HepG2 (cell line): ENCODE measurements around the gene DNAH9. TPM values are rescaled to one million over a fixed set of nuclear protein-coding genes. Genes with fewer than 3 reads are reported as not detected.

ENCODE experiments used
- AGO2 ChIP-seq: fragments of 200-400 bp; formaldehyde crosslinking; optimal IDR thresholded peaks from 2 replicates; pipeline ENCODE3; 2017; ENCODE audit warnings: mild to moderate bottlenecking, low read depth, low read length, moderate library complexity
- KLF15 ChIP-seq: sonication (generic); formaldehyde crosslinking; IDR thresholded peaks from 2 replicates; pipeline ENCODE4 v1.8.1; 2023; ENCODE audit warnings: borderline replicate concordance, mild to moderate bottlenecking, inconsistent platforms, missing genetic modification reagents, mixed read lengths
- LCORL ChIP-seq, 2 experiments: fragments of 450-650 bp in 1 of 2; sonication (generic) in 1 of 2; formaldehyde crosslinking in 1 of 2; IDR thresholded peaks; 2 replicates each; pipeline versions ENCODE4 v1.5.0 to v1.6.1; 2017 to 2020; ENCODE audit warnings: antibody characterized with exemption in 1 of 2, missing genetic modification reagents in 1 of 2
- PRMT3 ChIP-seq: sonication (generic); formaldehyde crosslinking; IDR thresholded peaks from 2 replicates; pipeline ENCODE4 v1.8.1; 2022; ENCODE audit warnings: low read depth, mild to moderate bottlenecking, moderate library complexity, missing genetic modification reagents, borderline replicate concordance
- REPIN1 ChIP-seq: sonication (generic); formaldehyde crosslinking; IDR thresholded peaks from 2 replicates; pipeline ENCODE4 v1.8.0; 2022; ENCODE audit warnings: missing genetic modification reagents, low read depth, mild to moderate bottlenecking, borderline replicate concordance
- RFXAP ChIP-seq: sonication (generic); formaldehyde crosslinking; IDR thresholded peaks from 2 replicates; pipeline ENCODE4 v1.4.0; 2020; ENCODE audit warnings: missing genetic modification reagents, borderline replicate concordance
- TMF1 ChIP-seq: sonication (generic); formaldehyde crosslinking; IDR thresholded peaks from 2 replicates; pipeline ENCODE4 v1.8.1; 2022; ENCODE audit warnings: low read depth, missing genetic modification reagents
- ZBTB3 ChIP-seq: sonication (generic); formaldehyde crosslinking; IDR thresholded peaks from 2 replicates; pipeline ENCODE4 v1.4.0; 2020; ENCODE audit warnings: low read depth, mild to moderate bottlenecking, moderate library complexity, missing genetic modification reagents, borderline replicate concordance
- ZBTB49 ChIP-seq: sonication (generic); formaldehyde crosslinking; IDR thresholded peaks from 2 replicates; pipeline ENCODE4 v1.4.0; 2020; ENCODE audit warnings: missing genetic modification reagents, borderline replicate concordance
- ZNF460 ChIP-seq: sonication (generic); formaldehyde crosslinking; IDR thresholded peaks from 2 replicates; pipeline ENCODE4 v1.5.1; 2020; ENCODE audit warnings: missing genetic modification reagents, mild to moderate bottlenecking, borderline replicate concordance
- ZNF547 ChIP-seq: sonication (generic); formaldehyde crosslinking; IDR thresholded peaks from 2 replicates; pipeline ENCODE4 v1.5.1; 2020; ENCODE audit warnings: mild to moderate bottlenecking, missing genetic modification reagents
- ZNF558 ChIP-seq: sonication (generic); formaldehyde crosslinking; IDR thresholded peaks from 2 replicates; pipeline ENCODE4 v1.9.0; 2022; ENCODE audit warnings: mild to moderate bottlenecking, missing genetic modification reagents, borderline replicate concordance
- ZNF761 ChIP-seq: sonication (generic); formaldehyde crosslinking; conservative IDR thresholded peaks from 2 replicates; pipeline ENCODE4 v1.4.0; 2020; ENCODE audit warnings: mild to moderate bottlenecking, missing genetic modification reagents
- polyA plus RNA-seq, 8 experiments: library from polyadenylated mRNA; depleted of rRNA in 3 of 8; stranded (reverse) in 7 of 8; unstranded in 1 of 8; fragments of >200 nt; fragmentation: Illumina TruSeq in 4 of 8; extraction: Trizol in 4 of 8; gene quantifications; 2 replicates each; pipeline versions ENCODE4 v1.2.1 to v1.2.3, GENCODE V29; 2011 to 2016; ENCODE audit warnings: low read depth in 4 of 8, missing spikeins in 1 of 8, mixed read lengths in 1 of 8; ENCODE audit not compliant: insufficient read depth in 1 of 8
- total RNA-seq, 5 experiments: library from RNA; depleted of rRNA; stranded (reverse); fragments of >200 nt; fragmentation: Illumina TruSeq; extraction: Trizol; gene quantifications; 2 replicates each; pipeline ENCODE4 v1.2.3, GENCODE V29; 2016; ENCODE audit warnings: low read depth in 1 of 5
- TF ChIP-seq, protein P1 (sequence below): sonication (generic); formaldehyde crosslinking; IDR thresholded peaks from 2 replicates; pipeline ENCODE4 v1.8.1; 2023; ENCODE audit warnings: mild to moderate bottlenecking, missing genetic modification reagents, borderline replicate concordance
- TF ChIP-seq, protein P2 (sequence below): sonication (generic); formaldehyde crosslinking; IDR thresholded peaks from 2 replicates; pipeline ENCODE4 v1.4.0; 2020; ENCODE audit warnings: mild to moderate bottlenecking, missing genetic modification reagents
- TF ChIP-seq, protein P3 (sequence below): IDR thresholded peaks from 2 replicates; pipeline ENCODE4 v1.6.1; 2016; ENCODE audit warnings: missing biosample characterization, missing genetic modification reagents, low read depth
- TF ChIP-seq, protein P4 (sequence below): sonication (generic); formaldehyde crosslinking; IDR thresholded peaks from 2 replicates; pipeline ENCODE4 v1.8.0; 2022; ENCODE audit warnings: mild to moderate bottlenecking, missing genetic modification reagents
- TF ChIP-seq, protein P5 (sequence below): sonication (generic); formaldehyde crosslinking; IDR thresholded peaks from 2 replicates; pipeline ENCODE4; 2020; ENCODE audit warnings: missing genetic modification reagents, mild to moderate bottlenecking, borderline replicate concordance

Gene DNAH9
- total and polyA plus RNA-seq, 2 of the 13 experiments (the other 11 are each of a cell fraction or from before 2014, with no cell fraction given) = not detected

GRCh38 chr17:11997147-11997971, 399.1 kb downstream of the DNAH9 start, which contains the start of gene ZNF18 (continued):
- TF ChIP-seq, protein P1, sequence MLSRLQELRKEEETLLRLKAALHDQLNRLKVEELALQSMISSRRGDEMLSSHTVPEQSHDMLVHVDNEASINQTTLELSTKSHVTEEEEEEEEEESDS (CRISPR knock-in tag) = no peak
- TF ChIP-seq PRMT3 (no peak), RFXAP (no peak), ZBTB3 (CRISPR knock-in tag) (no peak), ZBTB49 (no peak), LCORL (IDR thresholded peaks at IDR 0.05) (no peak), LCORL (CRISPR knock-in tag; IDR thresholded peaks at IDR 0.05) (peak; percentile 56; the same call in 1 of the 2 replicates), REPIN1 (CRISPR knock-in tag) (no peak), ZNF460 (CRISPR knock-in tag) (no peak), ZNF558 (CRISPR knock-in tag) (0 out of 2 replicates have a peak, but pooled peaks have one; percentile 27), KLF15 (no peak; the same call in 1 of the 2 replicates), TMF1 (CRISPR knock-in tag) (0 out of 2 replicates have a peak, but pooled peaks have one; percentile 74), AGO2 (peak; percentile 50), ZNF761 (no peak), ZNF547 (CRISPR knock-in tag) (peak; percentile 42; the same call in 1 of the 2 replicates)
- TF ChIP-seq, protein P2, sequence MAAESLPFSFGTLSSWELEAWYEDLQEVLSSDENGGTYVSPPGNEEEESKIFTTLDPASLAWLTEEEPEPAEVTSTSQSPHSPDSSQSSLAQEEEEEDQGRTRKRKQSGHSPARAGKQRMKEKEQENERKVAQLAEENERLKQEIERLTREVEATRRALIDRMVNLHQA (CRISPR knock-in tag) = no peak
- TF ChIP-seq, protein P3, sequence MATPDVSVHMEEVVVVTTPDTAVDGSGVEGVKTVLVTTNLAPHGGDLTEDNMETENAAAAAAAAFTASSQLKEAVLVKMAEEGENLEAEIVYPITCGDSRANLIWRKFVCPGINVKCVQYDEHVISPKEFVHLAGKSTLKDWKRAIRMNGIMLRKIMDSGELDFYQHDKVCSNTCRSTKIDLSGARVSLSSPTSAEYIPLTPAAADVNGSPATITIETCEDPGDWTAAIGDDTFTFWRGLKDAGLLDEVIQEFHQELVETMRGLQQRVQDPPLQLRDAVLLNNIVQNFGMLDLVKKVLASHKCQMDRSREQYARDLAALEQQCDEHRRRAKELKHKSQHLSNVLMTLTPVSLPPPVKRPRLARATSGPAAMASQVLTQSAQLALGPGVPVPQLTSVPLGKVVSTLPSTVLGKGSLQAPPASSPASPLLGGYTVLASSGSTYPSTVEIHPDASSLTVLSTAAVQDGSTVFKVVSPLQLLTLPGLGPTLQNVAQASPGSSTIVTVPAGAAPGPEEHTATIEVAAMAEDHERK (CRISPR knock-in tag) = 0 out of 2 replicates have a peak, but pooled peaks have one; percentile 28
- TF ChIP-seq, protein P4, sequence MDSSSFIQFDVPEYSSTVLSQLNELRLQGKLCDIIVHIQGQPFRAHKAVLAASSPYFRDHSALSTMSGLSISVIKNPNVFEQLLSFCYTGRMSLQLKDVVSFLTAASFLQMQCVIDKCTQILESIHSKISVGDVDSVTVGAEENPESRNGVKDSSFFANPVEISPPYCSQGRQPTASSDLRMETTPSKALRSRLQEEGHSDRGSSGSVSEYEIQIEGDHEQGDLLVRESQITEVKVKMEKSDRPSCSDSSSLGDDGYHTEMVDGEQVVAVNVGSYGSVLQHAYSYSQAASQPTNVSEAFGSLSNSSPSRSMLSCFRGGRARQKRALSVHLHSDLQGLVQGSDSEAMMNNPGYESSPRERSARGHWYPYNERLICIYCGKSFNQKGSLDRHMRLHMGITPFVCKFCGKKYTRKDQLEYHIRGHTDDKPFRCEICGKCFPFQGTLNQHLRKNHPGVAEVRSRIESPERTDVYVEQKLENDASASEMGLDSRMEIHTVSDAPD (CRISPR knock-in tag) = no peak
- TF ChIP-seq, protein P5, sequence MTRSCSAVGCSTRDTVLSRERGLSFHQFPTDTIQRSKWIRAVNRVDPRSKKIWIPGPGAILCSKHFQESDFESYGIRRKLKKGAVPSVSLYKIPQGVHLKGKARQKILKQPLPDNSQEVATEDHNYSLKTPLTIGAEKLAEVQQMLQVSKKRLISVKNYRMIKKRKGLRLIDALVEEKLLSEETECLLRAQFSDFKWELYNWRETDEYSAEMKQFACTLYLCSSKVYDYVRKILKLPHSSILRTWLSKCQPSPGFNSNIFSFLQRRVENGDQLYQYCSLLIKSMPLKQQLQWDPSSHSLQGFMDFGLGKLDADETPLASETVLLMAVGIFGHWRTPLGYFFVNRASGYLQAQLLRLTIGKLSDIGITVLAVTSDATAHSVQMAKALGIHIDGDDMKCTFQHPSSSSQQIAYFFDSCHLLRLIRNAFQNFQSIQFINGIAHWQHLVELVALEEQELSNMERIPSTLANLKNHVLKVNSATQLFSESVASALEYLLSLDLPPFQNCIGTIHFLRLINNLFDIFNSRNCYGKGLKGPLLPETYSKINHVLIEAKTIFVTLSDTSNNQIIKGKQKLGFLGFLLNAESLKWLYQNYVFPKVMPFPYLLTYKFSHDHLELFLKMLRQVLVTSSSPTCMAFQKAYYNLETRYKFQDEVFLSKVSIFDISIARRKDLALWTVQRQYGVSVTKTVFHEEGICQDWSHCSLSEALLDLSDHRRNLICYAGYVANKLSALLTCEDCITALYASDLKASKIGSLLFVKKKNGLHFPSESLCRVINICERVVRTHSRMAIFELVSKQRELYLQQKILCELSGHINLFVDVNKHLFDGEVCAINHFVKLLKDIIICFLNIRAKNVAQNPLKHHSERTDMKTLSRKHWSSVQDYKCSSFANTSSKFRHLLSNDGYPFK = no peak; the same call in 1 of the 2 replicates
